ENCODE measurements around the gene HLTF. TPM values are rescaled to one million over a fixed set of nuclear protein-coding genes. Genes with fewer than 3 reads are reported as not detected.

Gene HLTF
- total RNA-seq, 3 donors from 2014 or later, result 9.7 to 25.4 (median 12.1) TPM

DNA sequence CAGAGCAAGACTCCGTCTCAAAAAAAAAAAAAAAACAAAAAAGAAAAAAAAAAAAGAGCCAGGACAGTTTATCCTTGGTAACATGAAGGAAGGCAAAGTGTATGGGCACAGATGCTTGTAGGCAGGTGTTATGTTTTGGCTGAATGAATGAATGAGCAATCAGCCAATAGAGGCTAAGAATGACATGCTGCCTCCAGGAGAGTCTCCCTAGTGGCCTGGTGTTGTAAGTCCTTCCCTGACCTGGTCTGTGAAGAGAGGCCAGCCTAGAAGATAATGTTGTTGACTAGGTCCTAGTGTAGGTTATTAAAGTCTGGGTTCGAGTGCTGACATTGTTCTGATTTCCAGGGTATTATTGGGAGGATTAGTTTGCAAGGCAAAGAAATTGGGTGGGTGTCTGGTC is 70.1 kb downstream of the HLTF start:
- Histone ChIP-seq H3K36me3 (ENCODE audit: low read depth) (no peaks in the 10 kb centered on the region), H3K4me1 (ENCODE audit: low read depth) (no peaks in the 10 kb centered on the region), H3K9me3 (no peaks in the 10 kb centered on the region), H3K4me3 (no peak overlapping the region)
- TF ChIP-seq, protein P1, sequence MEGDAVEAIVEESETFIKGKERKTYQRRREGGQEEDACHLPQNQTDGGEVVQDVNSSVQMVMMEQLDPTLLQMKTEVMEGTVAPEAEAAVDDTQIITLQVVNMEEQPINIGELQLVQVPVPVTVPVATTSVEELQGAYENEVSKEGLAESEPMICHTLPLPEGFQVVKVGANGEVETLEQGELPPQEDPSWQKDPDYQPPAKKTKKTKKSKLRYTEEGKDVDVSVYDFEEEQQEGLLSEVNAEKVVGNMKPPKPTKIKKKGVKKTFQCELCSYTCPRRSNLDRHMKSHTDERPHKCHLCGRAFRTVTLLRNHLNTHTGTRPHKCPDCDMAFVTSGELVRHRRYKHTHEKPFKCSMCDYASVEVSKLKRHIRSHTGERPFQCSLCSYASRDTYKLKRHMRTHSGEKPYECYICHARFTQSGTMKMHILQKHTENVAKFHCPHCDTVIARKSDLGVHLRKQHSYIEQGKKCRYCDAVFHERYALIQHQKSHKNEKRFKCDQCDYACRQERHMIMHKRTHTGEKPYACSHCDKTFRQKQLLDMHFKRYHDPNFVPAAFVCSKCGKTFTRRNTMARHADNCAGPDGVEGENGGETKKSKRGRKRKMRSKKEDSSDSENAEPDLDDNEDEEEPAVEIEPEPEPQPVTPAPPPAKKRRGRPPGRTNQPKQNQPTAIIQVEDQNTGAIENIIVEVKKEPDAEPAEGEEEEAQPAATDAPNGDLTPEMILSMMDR (IDR thresholded peaks at IDR 0.05), result no peak
- intact Hi-C loops (cut with DNase I, micrococcal nuclease), result no loop called here
- ATAC-seq (no peak), DNase-seq (no peak)

DNA sequence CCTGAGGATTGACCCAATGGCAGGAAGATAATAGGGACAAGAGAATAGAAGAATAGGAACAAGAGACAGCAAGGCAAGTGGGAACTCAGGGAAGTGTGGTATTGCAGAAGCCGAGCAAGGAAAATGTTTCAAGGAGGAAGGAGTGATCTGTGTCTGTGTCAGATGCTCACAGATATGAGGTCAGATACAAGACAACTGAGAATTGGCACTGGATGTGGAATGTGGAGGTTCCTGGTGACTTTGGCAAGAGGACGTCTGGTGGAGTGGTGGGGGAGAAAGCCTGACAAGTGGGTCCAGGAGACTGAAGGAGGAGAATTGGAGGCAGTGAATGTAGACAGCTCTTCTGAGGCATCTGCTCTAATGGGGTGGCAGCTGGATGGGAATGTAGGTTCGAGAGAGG is 70.9 kb downstream of the HLTF start:
- ATAC-seq (no peak), DNase-seq (no peak)
- no peaks in the 10 kb centered on the region for H3K4me1 ChIP-seq (ENCODE audit: low read depth)
- no peaks in the 10 kb centered on the region for H3K9me3 ChIP-seq
- no peaks in the 10 kb centered on the region for H3K36me3 ChIP-seq (ENCODE audit: low read depth)
- TF ChIP-seq, protein P1 (IDR thresholded peaks at IDR 0.05), result no peak
- no peak overlapping the region for H3K4me3 ChIP-seq
- intact Hi-C loops (cut with DNase I, micrococcal nuclease), result no loop called here

DNA sequence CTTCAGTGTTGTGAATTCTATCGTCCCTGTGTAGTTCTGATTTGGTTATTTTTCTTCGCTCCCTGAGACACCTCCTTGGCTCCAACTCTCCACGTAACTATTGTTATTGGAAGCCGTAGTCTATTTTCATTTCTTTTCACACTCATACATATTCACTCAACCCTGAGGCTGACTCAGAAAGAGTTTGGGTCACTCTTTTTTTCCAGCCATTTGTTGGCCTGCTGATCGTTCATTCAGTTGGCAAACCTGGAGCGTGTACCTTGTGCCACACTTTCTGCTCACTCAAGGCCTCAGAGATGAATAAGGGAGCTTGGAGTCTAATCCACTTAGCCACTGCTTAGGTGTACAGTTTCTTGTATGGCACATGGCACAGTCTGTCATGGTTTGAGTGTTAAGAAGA is 72.6 kb downstream of the HLTF start:
- Histone ChIP-seq H3K9me3 (no peaks in the 10 kb centered on the region), H3K4me1 (ENCODE audit: low read depth) (no peaks in the 10 kb centered on the region), H3K36me3 (ENCODE audit: low read depth) (no peaks in the 10 kb centered on the region), H3K4me3 (no peak overlapping the region)
- DNase-seq (no peak), ATAC-seq (no peak)
- TF ChIP-seq, protein P1 (IDR thresholded peaks at IDR 0.05), result no peak
- intact Hi-C loops (cut with DNase I, micrococcal nuclease), result no loop called here

DNA sequence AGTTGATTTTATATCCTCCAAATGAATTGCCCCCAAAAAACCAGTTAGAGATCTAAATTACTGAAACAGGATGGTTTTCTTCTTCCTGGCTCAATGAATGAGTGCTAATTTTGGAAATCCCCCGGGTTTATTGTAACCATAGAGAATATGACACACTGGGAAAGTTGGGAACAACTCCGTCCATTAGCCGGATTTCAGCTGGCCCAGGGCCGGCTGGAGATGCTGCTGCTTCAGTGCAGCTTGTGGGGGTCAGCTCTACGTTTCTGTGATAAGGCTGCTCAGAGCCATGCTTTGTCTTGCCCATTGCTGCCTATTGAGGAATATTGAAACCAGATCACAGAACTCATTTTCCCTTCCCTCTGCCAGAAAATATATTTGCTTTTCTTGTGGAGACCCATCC is 74.7 kb downstream of the HLTF start:
- H3K4me1 ChIP-seq (ENCODE audit: low read depth), result no peaks in the 10 kb centered on the region
- no peaks in the 10 kb centered on the region for H3K9me3 ChIP-seq
- TF ChIP-seq, protein P1 (IDR thresholded peaks at IDR 0.05), result no peak
- H3K36me3 ChIP-seq (ENCODE audit: low read depth), result no peaks in the 10 kb centered on the region
- ATAC-seq (no peak), DNase-seq (no peak)
- no peak overlapping the region for H3K4me3 ChIP-seq
- intact Hi-C loops (cut with DNase I, micrococcal nuclease), result no loop called here

DNA sequence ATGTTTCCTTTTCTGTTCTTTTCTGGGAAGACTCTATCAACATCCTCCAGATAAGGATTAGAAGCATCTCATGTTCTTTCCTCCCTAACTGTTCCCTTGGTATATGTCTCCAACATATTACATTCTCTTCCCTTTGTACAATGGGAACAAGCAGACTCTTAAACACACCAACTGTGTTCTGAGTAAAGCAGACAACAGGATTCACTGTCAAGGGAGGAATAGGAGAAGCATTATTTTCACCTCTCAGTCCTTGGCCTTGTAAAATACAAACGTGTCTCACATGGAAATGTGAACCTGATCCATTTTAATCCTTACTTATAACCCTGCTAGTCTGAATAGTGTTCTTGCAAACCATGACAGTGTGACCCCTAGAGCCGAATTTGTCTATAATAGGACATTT is 75.4 kb downstream of the HLTF start:
- Histone ChIP-seq H3K36me3 (ENCODE audit: low read depth) (no peaks in the 10 kb centered on the region), H3K9me3 (no peaks in the 10 kb centered on the region), H3K4me1 (ENCODE audit: low read depth) (no peaks in the 10 kb centered on the region), H3K4me3 (no peak overlapping the region)
- TF ChIP-seq, protein P1 (IDR thresholded peaks at IDR 0.05), result no peak
- DNase-seq, result no peak
- no peak for ATAC-seq
- intact Hi-C loops (cut with DNase I, micrococcal nuclease), result no loop called here

DNA sequence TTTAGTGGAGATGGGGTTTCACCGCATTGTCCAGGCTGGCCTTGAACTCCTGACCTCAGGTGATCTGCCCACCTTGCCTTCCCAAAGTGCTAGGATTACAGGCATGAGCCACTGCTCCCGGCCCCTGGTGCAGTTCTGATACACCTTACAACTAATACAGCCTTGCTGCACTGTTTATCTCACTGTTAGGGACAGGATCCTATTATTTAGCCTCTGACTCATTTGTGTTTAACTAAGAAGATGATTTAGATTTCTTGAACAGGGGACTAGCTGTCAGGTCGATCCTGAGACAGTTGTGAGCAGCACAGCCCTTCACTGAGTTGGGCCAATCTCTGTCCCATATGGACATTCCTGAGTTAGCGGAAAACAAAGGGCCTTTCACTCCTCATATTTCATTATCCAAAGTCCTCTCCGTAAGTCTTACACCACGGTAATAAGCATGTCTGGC is 75.8 kb downstream of the HLTF start:
- TF ChIP-seq, protein P1 (IDR thresholded peaks at IDR 0.05), result no peak
- DNase-seq, result no peak
- no peaks in the 10 kb centered on the region for H3K36me3 ChIP-seq (ENCODE audit: low read depth)
- ATAC-seq, result no peak
- intact Hi-C loops (cut with DNase I, micrococcal nuclease), result no loop called here
- no peak overlapping the region for H3K4me3 ChIP-seq
- no peaks in the 10 kb centered on the region for H3K4me1 ChIP-seq (ENCODE audit: low read depth)
- H3K9me3 ChIP-seq, result no peaks in the 10 kb centered on the region
